Caki2 (cell line): ENCODE data around the gene A3GALT2. TPM values are rescaled to one million over a fixed set of nuclear protein-coding genes. Genes with fewer than 3 reads are reported as not detected.
"Not testable (repeated sequence)": the region's sequence is repeated elsewhere in the genome, so short reads cannot be mapped to it uniquely, and the experiment has no call there.

Source experiments
- DNase-seq: peaks from one replicate; pipeline ENCODE4 v3.0.0-alpha.2; 2015; ENCODE audit warnings: low read depth
- in situ Hi-C: cut with HindIII; loops from 2 replicates; pipeline ENCODE4 v1.10.0; 2016; ENCODE audit warnings: low sequenced_read_pairs, low pct_unique_long_range_greater_than_20kb, mixed read lengths
- total RNA-seq: library from RNA; depleted of rRNA; stranded (reverse); fragments of >200 nt; shearing (Covaris generic); gene quantifications from 2 replicates; pipeline ENCODE4 v1.2.3, GENCODE V29; 2014; ENCODE audit warnings: low replicate concordance

A3GALT2 gene
- total RNA-seq, 1 experiment from 2014 or later: not detected

DNA sequence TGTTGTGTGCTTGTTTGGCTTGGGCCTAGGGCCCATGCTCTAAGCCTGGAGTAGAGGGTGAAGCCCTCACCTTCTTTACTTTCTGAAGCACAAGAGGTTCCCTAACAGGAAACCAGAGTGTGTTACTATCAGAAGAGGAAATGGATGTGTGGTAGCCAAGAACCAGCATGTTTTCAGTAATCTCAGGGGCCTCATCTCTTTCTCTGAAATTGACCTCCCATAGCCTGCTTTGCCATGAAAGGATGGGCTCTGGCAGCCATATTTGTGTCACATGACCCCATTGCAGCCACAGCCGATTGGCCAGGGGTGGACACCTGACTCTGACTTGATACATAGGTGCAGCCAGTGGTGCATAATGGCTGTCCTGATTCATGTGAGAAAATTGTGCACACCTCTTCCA is 18.6 kb downstream of the A3GALT2 start:
- no peak for DNase-seq
- in situ Hi-C loops: no loop called here

DNA sequence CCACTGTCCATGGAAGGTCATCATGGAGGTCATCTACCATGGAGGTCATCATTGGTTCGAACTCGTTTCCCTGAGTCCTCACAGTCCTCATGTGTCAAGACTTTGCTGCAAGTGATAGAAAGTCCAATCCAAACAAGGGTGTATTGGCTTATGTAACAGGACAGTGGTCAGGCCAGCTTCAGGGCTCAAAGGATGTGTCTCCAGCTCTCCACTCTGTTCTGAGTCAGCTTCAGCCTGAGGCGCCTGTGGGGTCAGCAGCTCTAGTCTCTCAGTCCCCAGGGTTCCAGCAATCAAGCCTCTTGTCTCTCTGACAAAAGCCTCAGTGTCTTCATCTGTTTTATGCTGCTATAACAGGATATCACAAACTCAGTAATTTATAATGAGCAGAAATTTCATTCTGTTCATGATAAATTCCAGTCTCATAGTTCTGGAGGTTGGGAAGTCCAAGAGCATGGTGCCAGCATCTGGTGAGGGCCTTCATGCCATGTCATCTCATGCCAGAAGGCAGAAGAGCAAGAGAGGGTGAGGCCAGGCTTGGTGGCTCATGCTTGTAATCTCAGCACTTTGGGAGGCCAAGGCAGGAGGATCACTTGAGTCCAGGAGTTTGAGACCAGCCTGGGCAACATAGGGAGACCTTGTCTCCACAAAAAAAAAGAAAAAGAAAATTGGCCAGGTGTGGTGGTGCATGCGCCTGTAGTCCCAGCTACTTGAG is 19.5 kb downstream of the A3GALT2 start:
- in situ Hi-C loops: no loop called here

DNA sequence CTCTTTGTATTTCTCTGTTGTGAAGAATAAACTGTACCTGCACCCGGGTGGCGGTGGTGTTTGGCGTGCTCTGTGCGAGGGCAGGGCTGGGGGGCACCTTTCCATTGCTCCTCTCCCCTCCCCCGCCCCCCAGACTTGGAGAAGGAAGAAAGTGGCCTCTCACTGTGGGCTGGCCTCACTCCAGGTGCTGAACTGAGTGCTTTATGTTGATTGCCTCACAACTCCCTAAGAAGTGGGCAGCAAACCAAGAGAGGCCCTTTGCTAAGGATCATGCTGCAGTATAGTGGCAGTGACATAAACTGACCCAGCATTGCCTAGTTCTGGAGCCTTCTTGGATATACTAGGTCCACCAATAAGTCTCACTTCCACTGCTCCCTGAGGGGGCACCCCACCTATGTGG is 20.2 kb downstream of the A3GALT2 start:
- in situ Hi-C loops: no loop called here
- DNase-seq: no peak

More for the DNA sequence above, 19.5 kb downstream of the A3GALT2 start:
- no peak for DNase-seq

DNA sequence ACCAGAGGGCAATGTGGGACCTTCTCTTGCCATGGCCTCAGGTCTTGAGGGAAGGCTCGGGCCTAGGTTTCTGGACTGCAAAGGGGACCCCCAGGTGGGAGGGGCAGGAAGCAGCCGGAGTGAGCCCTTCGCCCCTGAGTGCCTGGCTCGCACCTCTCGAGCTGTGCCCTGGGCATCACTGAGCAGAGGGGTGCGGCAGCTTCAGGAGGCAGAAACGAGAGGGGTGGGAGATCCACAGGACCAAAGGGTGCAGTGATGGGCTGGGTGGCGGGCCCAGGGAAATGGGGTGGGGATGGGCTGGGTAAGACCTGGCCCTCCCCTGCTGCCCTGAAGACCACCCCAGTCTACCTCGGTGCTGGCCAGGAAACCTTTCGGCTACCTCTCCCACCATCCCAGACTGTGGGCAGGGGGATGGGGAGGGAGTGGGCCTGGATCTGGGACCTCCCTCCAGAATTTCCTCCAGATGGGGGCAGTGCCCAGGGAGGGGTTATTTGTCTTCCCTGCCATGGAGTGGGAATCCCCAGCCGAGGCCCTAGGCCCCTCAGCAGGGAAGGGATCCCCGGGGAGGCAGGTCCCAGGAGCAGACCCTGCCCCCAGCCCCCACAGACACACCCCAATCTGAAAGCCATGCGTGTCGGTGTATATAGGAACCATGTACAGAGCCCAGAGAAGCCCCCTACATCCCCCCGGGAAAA is 21.3 kb downstream of the A3GALT2 start:
- in situ Hi-C loops: no loop called here
- no peak for DNase-seq

DNA sequence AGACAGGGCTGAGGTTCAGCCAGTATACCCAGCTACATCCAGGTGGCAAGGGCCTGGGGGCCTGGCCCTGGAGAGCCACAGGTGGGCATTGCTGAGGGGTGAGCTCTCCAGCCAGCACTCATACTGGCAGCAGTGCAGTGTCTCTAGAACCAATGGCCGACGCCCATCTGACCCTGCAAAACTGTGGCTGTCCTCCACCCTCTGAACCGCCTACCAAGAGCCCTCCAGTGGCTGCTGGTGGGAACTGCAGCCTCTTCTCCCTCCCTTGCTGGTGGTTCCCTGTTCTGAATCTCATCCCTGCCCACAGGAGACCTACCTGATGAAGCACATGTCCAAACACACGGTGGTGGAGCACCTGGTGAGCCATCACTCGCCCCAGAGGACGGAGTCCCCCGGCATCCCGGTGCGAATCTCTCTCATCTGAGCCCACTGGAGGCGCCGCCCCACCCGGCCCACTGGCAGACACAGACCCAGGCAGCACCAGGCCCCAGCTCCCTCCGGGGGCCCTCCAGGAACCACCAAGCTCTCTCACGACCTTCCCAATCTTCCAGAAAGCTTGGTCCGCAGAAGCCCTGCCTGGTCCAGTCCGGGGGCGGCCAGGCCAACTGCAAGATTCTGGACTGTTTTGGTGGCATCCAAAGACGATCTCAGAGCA is 22.1 kb downstream of the A3GALT2 start:
- in situ Hi-C loops: no loop called here
- peak; percentile 34 for DNase-seq

DNA sequence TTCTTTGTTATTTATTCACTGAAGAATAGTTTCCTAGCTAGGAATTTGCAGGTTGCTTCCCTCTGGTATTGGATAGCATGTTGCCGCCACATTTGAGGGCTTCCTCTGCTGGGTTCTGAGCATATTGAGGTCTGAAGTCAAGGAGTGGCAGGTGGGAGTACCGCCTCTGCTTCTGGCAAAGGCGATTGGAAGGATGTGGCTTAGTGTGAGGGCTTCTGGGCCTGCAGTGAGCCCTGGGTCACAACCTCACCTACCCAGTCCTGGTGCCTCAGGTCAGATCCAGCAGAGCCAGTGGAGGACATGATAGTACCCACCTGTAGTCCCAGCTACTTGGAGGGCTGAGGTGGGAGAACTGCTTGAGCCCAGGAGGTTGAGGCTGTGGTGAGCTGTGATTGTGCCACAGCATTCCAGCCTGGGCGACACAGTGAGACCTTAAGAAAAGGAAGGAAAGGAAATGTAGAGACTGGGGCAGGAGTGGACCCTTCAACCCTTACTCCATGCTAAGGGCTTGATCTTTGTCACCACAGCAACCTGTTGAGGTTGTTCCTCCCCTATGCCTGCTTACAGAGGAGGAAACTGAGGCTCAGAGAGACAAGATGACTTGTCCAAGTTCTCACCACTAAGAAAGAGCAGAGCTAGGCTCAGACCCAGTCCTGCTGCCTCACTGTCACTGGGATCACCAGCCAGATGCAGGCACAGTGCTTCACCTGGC is 22.8 kb downstream of the A3GALT2 start:
- in situ Hi-C loops: no loop called here

DNA sequence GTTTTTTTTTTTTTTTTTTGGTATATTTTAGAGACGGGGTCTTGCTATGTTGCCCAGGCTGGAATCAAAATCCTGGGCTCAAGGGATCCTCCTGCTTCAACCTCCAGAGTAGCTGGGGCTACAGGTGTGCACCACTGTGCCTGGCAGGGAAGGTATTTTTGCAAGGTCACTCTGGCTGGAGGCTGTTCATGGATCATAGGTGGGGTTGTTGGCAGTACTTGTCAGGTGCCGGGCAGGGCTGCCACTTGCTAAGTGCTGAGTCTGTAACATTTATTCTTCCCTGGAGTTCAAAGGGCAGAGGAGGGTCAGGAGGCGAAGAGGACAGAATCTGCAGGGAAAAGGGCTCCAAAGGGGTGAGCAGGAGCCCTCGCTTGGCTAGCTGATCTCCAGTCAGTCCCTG is 24.1 kb downstream of the A3GALT2 start:
- in situ Hi-C loops: no loop called here
- no peak for DNase-seq

More for the DNA sequence above, 22.8 kb downstream of the A3GALT2 start:
- DNase-seq: peak; percentile 9

DNA sequence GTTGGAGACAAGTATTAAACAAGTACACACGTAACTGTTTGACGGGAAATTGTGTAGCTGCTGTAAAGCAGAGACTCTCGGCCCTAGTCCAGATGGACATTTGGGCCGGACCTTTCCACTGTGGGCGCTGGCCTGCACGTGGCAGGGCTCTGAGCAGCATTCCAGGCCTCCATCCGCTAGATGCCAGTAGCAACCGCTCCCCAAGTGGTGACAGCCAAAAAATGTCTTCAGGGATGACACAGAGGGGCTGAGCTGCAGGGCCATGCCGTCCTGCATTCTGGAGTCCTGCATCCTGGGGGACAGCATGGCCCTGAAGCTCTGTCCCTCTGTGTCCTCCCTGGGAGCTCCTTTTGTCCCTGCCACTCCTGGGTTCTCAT is 24.8 kb downstream of the A3GALT2 start:
- in situ Hi-C loops: no loop called here
- DNase-seq: no peak

DNA sequence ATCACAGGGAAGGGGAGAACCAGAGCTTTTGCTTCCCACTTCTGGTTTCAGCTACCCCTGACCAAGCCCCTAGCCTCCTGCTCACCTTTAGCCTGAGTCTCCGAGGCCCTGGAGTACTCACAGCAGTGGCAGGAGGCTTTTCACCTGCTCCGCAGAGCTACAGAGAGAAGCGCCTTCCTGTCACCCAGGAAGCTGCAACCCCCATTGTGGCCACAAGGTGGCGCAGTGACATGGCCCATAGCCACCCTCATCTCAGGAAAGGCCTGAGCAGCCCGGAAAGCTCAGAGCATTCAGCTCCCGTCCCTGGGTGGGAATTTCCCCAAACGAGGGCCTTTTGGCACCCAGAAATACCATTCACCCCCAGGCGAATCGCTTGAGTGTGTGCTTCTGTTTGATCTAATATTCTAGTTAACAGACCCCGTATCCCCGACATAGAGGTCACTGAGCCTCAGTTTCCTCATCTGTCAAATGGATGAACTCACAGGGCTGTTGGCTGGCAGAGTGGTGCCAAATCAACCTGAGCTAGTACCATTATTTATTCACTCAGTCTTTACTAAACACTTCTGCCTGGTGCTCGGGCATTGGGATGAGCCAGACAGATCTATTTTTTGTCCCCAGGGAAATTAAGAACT is 25.3 kb downstream of the A3GALT2 start:
- in situ Hi-C loops: no loop called here
- peak; percentile 68 for DNase-seq

DNA sequence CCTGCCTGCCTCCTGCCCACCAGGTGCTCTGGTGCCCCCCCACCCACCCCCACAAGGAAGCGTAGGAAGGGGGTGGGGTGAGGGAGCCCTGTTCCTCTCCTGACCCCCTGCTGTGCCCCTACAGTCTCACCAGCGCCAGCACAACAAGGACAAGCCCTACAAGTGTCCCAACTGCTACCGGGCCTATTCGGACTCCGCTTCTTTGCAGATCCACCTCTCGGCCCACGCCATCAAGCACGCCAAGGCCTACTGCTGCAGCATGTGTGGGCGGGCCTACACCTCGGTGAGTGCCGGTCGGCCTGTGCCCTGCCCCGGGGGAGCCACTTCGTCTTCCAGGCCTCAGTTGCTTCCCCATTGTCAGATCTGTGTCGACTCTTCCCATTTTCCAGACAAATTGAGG is 25.9 kb downstream of the A3GALT2 start:
- DNase-seq: no peak
- in situ Hi-C loops: no loop called here

DNA sequence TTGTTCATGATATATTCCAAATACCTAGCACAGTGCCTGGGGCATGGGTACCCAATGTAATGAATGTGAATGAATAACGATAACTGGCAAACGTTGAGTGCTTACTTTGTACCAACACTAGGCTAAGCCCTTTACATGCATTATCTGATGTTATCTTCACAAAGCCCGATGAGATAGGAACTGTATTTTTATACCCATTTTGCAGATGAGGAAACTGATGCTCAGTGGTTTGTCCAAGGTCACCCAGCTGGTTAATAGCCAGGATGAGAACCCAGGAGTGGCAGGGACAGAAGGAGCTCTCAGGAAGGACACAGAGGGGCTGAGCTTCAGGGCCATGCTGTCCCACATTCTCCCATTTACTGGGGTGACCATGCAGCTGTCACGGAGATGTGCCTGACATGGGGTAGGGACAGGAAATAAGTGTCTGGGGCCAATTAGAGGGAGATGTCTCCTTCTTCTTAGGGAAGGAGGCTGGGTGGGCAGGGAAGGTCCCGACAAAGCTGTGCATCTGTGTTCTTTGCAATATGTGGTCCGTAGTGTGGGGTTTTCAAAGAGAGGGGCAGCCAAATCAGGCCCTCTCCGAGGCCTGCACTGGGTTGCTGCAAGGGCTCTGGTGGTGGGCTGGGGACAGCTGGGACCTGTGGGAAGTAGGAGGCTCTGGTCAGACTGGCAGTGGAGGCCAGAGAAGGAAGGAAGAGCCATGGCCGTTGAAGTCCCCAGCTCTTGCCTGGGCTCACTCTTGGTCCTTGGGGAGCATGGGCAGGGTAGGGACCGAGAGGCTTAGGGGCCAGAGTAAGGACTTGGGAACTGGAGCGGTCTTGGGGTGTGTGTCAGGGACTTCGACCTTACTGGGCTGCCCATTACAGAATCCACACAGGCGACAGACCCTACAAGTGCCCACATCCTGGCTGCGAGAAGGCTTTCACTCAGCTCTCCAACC is 26.6 kb downstream of the A3GALT2 start:
- in situ Hi-C loops: no loop called here
- DNase-seq: no peak

DNA sequence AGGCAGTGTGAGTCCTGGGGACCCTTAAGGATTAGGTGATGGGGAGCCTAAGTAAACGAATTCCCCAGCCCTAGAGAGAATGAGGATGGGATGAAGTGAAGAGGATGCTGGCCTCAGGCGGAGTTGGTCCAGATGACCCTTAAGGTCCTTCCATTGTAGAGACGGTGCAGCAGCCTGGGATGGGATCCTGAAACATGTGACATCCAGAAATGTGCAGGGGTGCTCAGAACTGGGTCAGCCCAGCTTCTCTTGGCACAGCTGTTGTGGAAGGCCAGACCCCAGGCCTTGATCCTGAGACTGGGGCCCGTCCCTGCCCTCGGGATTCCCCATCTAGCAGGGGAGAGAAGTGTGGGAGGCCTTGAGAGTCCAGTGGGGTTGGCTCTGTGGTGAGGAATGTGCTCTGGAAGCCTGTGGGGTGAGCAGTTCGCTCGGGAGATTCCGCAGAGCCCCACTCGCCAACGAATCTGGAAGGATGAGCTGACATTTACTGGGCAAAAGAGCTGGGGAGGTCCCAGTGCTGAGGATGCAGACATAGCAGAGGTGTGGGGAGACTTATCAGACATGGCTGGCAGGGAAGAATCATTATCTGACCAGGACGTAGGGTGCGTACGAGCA is 28.1 kb downstream of the A3GALT2 start:
- no peak for DNase-seq
- in situ Hi-C loops: no loop called here

DNA sequence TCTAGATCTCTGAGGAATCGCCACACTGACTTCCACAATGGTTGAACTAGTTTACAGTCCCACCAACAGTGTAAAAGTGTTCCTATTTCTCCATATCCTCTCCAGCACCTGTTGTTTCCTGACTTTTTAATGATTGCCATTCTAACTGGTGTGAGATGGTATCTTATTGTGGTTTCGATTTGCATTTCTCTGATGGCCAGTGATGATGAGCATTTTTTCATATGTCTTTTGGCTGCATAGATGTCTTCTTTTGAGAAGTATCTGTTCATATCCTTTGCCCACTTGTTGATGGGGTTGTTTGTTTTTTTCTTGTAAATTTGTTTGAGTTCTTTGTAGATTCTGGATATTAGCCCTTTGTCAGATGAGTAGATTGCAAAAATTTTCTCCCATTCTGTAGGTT is 30.3 kb downstream of the A3GALT2 start:
- in situ Hi-C loops, DNase-seq: not testable (repeated sequence)

DNA sequence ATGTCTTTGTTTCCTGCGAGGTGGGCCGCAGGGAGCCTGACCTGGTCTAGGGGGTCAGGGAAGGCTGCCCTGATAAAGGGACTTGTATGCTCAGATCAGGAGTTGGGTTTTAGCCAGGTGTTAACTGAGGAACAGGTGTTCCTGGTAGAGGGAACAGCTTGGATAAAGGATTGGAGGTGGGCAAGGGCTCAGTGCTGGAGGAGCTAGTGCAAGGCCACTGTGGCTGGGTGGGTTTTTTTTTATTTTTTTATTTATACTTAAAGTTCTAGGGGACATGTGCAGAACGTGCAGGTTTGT is 31.1 kb downstream of the A3GALT2 start:
- in situ Hi-C loops: no loop called here
- no peak for DNase-seq

DNA sequence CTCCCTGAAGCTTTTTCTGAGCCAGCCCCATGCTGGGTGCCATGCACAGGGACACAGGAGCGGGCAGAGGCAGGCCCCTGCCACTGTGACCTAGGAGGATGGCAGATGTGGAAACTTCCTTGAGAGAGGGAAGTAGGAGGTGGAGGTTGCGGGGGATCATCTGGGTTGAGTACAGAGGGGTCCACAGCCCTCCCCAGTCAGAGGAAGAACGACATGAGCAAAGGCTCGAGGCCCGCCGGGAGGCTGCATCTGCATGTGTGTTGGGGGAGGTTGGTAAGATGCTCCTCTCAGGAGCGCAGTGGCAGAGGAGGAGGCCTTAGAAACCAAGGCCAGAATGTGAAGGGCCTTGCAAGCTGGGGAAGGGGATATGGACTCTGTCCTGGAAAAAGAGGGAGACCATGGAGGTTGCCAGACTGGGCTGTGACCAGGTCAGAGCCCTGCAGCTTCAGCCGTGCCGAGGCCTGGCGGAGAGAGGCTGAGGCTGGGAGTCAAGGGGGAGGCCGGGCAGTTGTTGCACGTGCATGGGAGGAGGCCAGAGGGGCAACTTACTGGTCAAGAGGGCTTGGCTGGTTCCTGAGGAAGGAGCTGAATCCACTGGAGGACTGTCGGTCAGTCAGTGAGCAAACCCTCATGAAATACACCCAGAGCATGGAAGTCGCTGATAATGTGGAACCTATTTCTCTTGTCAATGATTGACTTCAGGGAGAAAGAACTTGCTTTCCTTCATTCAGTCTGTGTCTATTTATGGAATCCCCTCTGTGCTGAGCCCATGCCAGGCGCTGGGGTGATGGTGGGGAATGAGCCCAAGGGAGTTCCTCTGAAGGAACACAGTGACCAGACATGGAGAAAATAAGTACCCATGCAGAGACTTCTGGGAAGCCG is 31.7 kb downstream of the A3GALT2 start:
- in situ Hi-C loops: no loop called here
- no peak for DNase-seq

DNA sequence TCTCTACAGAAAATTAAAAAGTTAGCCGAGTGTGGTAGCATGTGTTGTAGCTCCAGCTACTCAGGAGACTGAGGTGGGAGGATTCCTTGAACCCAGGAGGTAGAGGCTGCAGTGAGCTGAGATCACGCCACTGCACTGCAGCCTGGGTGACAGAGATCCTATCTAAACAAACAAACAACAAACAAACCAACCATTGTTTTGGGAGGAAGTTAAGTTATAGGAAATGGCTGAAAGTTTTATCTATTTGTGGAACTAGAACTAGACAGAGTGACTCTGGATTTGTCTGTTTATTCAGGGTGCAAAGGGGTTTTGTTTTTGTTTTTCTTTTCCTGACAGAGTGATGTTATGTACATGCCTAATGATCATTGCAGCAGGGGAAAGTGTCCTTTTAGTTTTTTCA is 33.6 kb downstream of the A3GALT2 start:
- in situ Hi-C loops: no loop called here
- no peak for DNase-seq
